ENCODE measurements around the gene FAM174A. TPM values are rescaled to one million over a fixed set of nuclear protein-coding genes. Genes with fewer than 3 reads are reported as not detected.
"Not testable (repeated sequence)": the region's sequence is repeated elsewhere in the genome, so short reads cannot be mapped to it uniquely, and the experiment has no call there.

The FAM174A gene
- total and polyA plus RNA-seq, 2 donors (not counting 1 experiment from before 2014, with no cell fraction given), result 4.3 to 6.1 TPM

DNA sequence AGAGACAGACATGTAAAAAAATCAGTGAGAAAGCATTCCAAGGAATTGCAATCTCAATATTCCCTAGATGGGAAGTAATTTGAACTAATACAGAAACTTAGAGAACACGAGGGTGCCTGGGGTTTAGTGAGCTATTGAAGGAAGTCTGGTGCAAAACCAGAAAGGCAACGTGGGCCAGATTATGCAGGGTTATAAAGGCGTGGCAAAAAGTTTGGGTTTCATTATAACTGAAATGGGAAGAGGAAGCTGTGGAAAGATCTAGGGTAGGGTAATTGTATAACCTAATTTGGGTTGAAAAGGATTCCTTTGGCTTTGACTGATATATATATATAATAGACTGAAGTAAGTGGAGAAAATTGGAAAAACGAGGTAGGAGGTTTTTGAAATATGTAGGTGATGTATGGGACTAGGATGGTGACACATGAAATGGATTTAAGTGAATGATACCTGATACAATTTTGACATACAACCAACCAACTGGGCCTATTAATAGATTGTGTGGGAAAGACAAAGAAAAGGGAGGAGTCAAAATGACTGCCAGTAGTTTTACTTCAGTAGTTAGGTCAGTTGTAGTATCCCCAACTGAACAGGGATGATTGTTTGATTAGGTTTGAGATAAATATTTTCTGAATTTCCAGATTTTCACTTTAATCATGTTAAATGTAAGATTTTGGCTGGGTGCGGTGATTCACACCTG is 65.3 kb downstream of the FAM174A start:
- WGBS (ENCODE audit: insufficient coverage), result 33% methylated on average over 3 of the region's 5 CpGs
- intact Hi-C loops (cut with micrococcal nuclease), result no loop called here
- Histone ChIP-seq H3K27ac (ENCODE audit: low read length in 2 of 2) (no peak overlapping the region), H4K20me1 (ENCODE audit: control insufficient read depth, insufficient read depth, low read length, poor library complexity, severe bottlenecking) (no peaks in the 10 kb centered on the region), H3K9ac (ENCODE audit: low read length) (no peak overlapping the region), H3K4me1 (ENCODE audit: control insufficient read depth in 2 of 2, insufficient read depth in 2 of 2, low read length in 2 of 2) (no peaks in the 10 kb centered on the region), H3K36me3 (replicated peaks in 1 of 2; ENCODE audit: control extremely low read depth in 1 of 2, control insufficient read depth in 1 of 2, extremely low read depth in 1 of 2, insufficient read depth in 2 of 2, low read length in 1 of 2) (no peaks in the 10 kb centered on the region), H3K27me3 (replicated peaks in 1 of 4; ENCODE audit: control extremely low read depth in 1 of 4, control insufficient read depth in 3 of 4, insufficient read depth in 4 of 4, low read length in 3 of 4) (no peaks in the 10 kb centered on the region), H2AFZ (ENCODE audit: insufficient read depth, low read depth, low read length, poor library complexity, severe bottlenecking) (no peak overlapping the region), H3K4me3 (ENCODE audit: control extremely low read depth in 1 of 5, extremely low read depth in 1 of 5, insufficient read depth in 1 of 5, low read depth in 2 of 5, low read length in 4 of 5) (no peak overlapping the region), H3K9me3 (ENCODE audit: control extremely low read depth in 1 of 3, control insufficient read depth in 2 of 3, insufficient read depth in 1 of 3, low read length in 2 of 3) (no peaks in the 10 kb centered on the region), H3K79me2 (ENCODE audit: control insufficient read depth, insufficient read depth, low read length) (no peaks in the 10 kb centered on the region), H3K4me2 (replicated peaks; ENCODE audit: low read depth, low read length, poor library complexity, severe bottlenecking) (no peak overlapping the region)
- no peaks in the 10 kb centered on the region for H3K4me1 Mint-ChIP-seq
- no peak for ATAC-seq (ENCODE audit: low read depth)
- ChIA-PET POLR2A (no interaction called here), CTCF (no interaction called here)
- TF ChIP-seq, protein P1, sequence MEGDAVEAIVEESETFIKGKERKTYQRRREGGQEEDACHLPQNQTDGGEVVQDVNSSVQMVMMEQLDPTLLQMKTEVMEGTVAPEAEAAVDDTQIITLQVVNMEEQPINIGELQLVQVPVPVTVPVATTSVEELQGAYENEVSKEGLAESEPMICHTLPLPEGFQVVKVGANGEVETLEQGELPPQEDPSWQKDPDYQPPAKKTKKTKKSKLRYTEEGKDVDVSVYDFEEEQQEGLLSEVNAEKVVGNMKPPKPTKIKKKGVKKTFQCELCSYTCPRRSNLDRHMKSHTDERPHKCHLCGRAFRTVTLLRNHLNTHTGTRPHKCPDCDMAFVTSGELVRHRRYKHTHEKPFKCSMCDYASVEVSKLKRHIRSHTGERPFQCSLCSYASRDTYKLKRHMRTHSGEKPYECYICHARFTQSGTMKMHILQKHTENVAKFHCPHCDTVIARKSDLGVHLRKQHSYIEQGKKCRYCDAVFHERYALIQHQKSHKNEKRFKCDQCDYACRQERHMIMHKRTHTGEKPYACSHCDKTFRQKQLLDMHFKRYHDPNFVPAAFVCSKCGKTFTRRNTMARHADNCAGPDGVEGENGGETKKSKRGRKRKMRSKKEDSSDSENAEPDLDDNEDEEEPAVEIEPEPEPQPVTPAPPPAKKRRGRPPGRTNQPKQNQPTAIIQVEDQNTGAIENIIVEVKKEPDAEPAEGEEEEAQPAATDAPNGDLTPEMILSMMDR (IDR thresholded peaks at IDR 0.05), result no peak
- TF ChIP-seq EZH2 (IDR thresholded peaks at IDR 0.05; ENCODE audit: borderline replicate concordance, insufficient read depth, low read depth, low read length, poor library complexity, severe bottlenecking), result no peak
- H3K4me3 Mint-ChIP-seq, result no peak overlapping the region
- no peak for DNase-seq
- H3K27me3 Mint-ChIP-seq, result no peaks in the 10 kb centered on the region
- no peaks in the 10 kb centered on the region for H3K9me3 Mint-ChIP-seq (ENCODE audit: insufficient read depth)
- H3K27ac Mint-ChIP-seq, result no peak overlapping the region

DNA sequence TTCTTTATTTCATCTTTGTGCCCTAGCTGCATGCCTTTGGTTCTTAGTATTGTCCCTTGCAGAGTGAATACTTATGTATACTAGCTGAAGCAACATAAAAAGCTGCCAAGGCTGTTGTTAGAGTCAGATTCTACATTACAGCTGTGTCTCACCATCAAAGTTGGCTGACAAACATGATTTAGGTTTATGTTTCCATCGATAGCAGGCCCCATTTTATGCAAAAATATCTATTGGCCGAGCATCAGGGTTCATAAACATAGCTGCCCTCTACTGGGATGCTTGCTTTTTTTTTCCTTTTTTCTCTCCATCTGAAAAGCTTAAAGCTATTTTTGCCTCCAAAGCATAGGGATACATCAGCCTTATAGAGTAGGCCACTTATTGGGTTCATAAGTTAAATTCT is 68.0 kb downstream of the FAM174A start:
- no peak for DNase-seq
- no peak overlapping the region for H3K4me2 ChIP-seq (replicated peaks; ENCODE audit: low read depth, low read length, poor library complexity, severe bottlenecking)

DNA sequence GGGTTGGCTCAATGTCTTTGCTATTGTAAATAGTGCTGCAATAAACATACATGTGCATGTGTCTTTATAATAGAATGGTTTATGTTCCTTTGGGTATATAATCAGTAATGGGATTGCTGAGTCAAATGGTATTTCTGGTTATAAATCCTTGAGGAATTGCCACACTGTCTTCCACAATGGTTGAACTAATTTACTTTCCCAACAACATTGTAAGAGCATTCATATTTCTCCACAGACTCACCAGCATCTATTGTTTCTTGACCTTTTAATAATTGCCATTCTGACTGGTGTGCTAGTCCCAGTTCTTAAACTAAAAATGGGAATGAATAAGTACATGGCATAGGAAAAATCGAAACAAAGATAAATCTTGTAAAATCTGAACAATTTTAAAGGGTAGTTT is 68.8 kb downstream of the FAM174A start:
- not testable (repeated sequence) for H3K4me3 Mint-ChIP-seq, H3K4me1 Mint-ChIP-seq

More for the DNA sequence above, 68.0 kb downstream of the FAM174A start:
- Histone ChIP-seq H2AFZ (ENCODE audit: insufficient read depth, low read depth, low read length, poor library complexity, severe bottlenecking) (no peak overlapping the region), H3K79me2 (ENCODE audit: control insufficient read depth, insufficient read depth, low read length) (no peaks in the 10 kb centered on the region), H3K9me3 (ENCODE audit: control extremely low read depth in 1 of 3, control insufficient read depth in 2 of 3, insufficient read depth in 1 of 3, low read length in 2 of 3) (peaks cover 0 to 2% (median 0%) of the 10 kb centered on the region in 3 donors), H3K9ac (ENCODE audit: low read length) (no peak overlapping the region), H3K4me3 (ENCODE audit: control extremely low read depth in 1 of 5, extremely low read depth in 1 of 5, insufficient read depth in 1 of 5, low read depth in 2 of 5, low read length in 4 of 5) (no peak overlapping the region), H3K27ac (ENCODE audit: low read length in 2 of 2) (no peak overlapping the region), H3K36me3 (replicated peaks in 1 of 2; ENCODE audit: control extremely low read depth in 1 of 2, control insufficient read depth in 1 of 2, extremely low read depth in 1 of 2, insufficient read depth in 2 of 2, low read length in 1 of 2) (no peaks in the 10 kb centered on the region), H3K27me3 (replicated peaks in 1 of 4; ENCODE audit: control extremely low read depth in 1 of 4, control insufficient read depth in 3 of 4, insufficient read depth in 4 of 4, low read length in 3 of 4) (no peaks in the 10 kb centered on the region), H3K4me1 (ENCODE audit: control insufficient read depth in 2 of 2, insufficient read depth in 2 of 2, low read length in 2 of 2) (no peaks in the 10 kb centered on the region), H4K20me1 (ENCODE audit: control insufficient read depth, insufficient read depth, low read length, poor library complexity, severe bottlenecking) (no peaks in the 10 kb centered on the region)
- H3K9me3 Mint-ChIP-seq (ENCODE audit: insufficient read depth), result no peaks in the 10 kb centered on the region
- H3K4me3 Mint-ChIP-seq, result no peak overlapping the region
- CTCF ChIA-PET, result no interaction called here
- TF ChIP-seq EZH2 (IDR thresholded peaks at IDR 0.05; ENCODE audit: borderline replicate concordance, insufficient read depth, low read depth, low read length, poor library complexity, severe bottlenecking), result no peak
- TF ChIP-seq, protein P1 (IDR thresholded peaks at IDR 0.05), result no peak
- no peak for ATAC-seq (ENCODE audit: low read depth)
- POLR2A ChIA-PET, result no interaction called here
- intact Hi-C loops (cut with micrococcal nuclease), result no loop called here
- no peaks in the 10 kb centered on the region for H3K27me3 Mint-ChIP-seq
- 82% methylated on average over 2 of the region's 2 CpGs for WGBS (ENCODE audit: insufficient coverage)
- H3K27ac Mint-ChIP-seq, result no peak overlapping the region
- no peaks in the 10 kb centered on the region for H3K4me1 Mint-ChIP-seq

More for the DNA sequence above, 68.8 kb downstream of the FAM174A start:
- H3K4me2 ChIP-seq (replicated peaks; ENCODE audit: low read depth, low read length, poor library complexity, severe bottlenecking); H3K4me1 ChIP-seq (ENCODE audit: control insufficient read depth in 2 of 2, insufficient read depth in 2 of 2, low read length in 2 of 2); DNase-seq; H3K9me3 Mint-ChIP-seq (ENCODE audit: insufficient read depth); ATAC-seq (ENCODE audit: low read depth); H3K9me3 ChIP-seq (ENCODE audit: control extremely low read depth in 1 of 3, control insufficient read depth in 2 of 3, insufficient read depth in 1 of 3, low read length in 2 of 3); H4K20me1 ChIP-seq (ENCODE audit: control insufficient read depth, insufficient read depth, low read length, poor library complexity, severe bottlenecking); intact Hi-C loops (cut with micrococcal nuclease); H3K79me2 ChIP-seq (ENCODE audit: control insufficient read depth, insufficient read depth, low read length); H3K27ac ChIP-seq (ENCODE audit: low read length in 2 of 2); H3K9ac ChIP-seq (ENCODE audit: low read length); H2AFZ ChIP-seq (ENCODE audit: insufficient read depth, low read depth, low read length, poor library complexity, severe bottlenecking); H3K36me3 ChIP-seq (replicated peaks in 1 of 2; ENCODE audit: control extremely low read depth in 1 of 2, control insufficient read depth in 1 of 2, extremely low read depth in 1 of 2, insufficient read depth in 2 of 2, low read length in 1 of 2); H3K27me3 ChIP-seq (replicated peaks in 1 of 4; ENCODE audit: control extremely low read depth in 1 of 4, control insufficient read depth in 3 of 4, insufficient read depth in 4 of 4, low read length in 3 of 4); H3K4me3 ChIP-seq (ENCODE audit: control extremely low read depth in 1 of 5, extremely low read depth in 1 of 5, insufficient read depth in 1 of 5, low read depth in 2 of 5, low read length in 4 of 5); POLR2A ChIA-PET; H3K27me3 Mint-ChIP-seq; CTCF ChIA-PET; H3K27ac Mint-ChIP-seq: not testable (repeated sequence)
- WGBS (ENCODE audit: insufficient coverage), result no CpG with 5 or more reads among the region's 1 CpG

Data from B cell (primary cell).